Body of pancreas (tissue), 4 donors: Measurements from ENCODE around the gene ADAM15.

ENCODE experiments used
- CTCF ChIP-seq, 7 experiments: fragments of 450-650 bp in 4 of 7; fragments of 200-600 bp in 3 of 7; sonication (generic) in 3 of 7; IDR thresholded peaks; one replicate each; pipeline ENCODE4 v1.5.1; 2016 to 2019; ENCODE audit warnings: antibody characterized with exemption in 7 of 7
- POLR2A ChIP-seq, 3 donors: fragments of 450-650 bp; IDR thresholded peaks; one replicate each; pipeline ENCODE4 v1.6.1; 2016; ENCODE audit warnings: antibody characterized with exemption in 3 of 3, mild to moderate bottlenecking in 2 of 3

GRCh38 chr1:155049651-155050559 is 1.2 kb upstream of the ADAM15 start:
- no peak for TF ChIP-seq CTCF (IDR thresholded peaks at IDR 0.05)
- no peak for TF ChIP-seq POLR2A (IDR thresholded peaks at IDR 0.05)
